MM.1S (cell line): ENCODE measurements around the gene PRM3.

ENCODE experiments used
- EZH2phosphoT487 ChIP-seq: fragments of 300-600 bp; sonication (generic); IDR thresholded peaks from 2 replicates; pipeline ENCODE4 v1.6.1; 2018; ENCODE audit warnings: antibody characterized with exemption, low read length
- TF ChIP-seq, protein P1 (sequence below): fragments of 300-600 bp; sonication (generic); IDR thresholded peaks from 2 replicates; pipeline ENCODE4 v1.5.1; 2016; ENCODE audit warnings: antibody characterized with exemption, low read length, mixed read lengths

DNA sequence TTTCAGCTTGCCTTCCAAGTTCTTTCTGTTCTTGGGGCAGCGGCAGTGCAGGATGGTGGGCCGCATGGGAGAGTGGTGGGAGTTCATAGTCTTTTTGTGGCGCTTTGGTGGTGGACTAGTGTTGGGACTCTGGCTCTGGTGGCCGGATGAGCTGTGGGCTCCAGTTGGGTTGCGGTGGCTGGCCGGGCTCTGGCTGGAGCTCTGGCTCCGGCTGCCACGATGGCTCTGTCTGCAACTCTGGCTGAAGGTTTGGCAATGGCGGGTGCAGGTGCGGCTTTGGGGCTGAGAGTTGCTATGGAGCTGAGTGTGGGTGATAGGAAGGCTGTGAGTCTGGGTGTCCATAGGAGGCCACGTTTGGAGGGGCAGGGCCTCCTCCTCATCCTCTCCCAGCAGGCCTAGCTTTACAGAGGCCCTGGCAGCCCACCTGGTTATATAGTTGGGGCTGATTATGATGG lies 4.5 kb downstream of the PRM3 start, which contains the start of gene TNP2:
- TF ChIP-seq, protein P1, sequence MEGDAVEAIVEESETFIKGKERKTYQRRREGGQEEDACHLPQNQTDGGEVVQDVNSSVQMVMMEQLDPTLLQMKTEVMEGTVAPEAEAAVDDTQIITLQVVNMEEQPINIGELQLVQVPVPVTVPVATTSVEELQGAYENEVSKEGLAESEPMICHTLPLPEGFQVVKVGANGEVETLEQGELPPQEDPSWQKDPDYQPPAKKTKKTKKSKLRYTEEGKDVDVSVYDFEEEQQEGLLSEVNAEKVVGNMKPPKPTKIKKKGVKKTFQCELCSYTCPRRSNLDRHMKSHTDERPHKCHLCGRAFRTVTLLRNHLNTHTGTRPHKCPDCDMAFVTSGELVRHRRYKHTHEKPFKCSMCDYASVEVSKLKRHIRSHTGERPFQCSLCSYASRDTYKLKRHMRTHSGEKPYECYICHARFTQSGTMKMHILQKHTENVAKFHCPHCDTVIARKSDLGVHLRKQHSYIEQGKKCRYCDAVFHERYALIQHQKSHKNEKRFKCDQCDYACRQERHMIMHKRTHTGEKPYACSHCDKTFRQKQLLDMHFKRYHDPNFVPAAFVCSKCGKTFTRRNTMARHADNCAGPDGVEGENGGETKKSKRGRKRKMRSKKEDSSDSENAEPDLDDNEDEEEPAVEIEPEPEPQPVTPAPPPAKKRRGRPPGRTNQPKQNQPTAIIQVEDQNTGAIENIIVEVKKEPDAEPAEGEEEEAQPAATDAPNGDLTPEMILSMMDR, result no peak
- no peak for TF ChIP-seq EZH2phosphoT487
